GM18505 (cell line): ENCODE measurements around the gene CD8A.
"Not testable (repeated sequence)": the region's sequence is repeated elsewhere in the genome, so short reads cannot be mapped to it uniquely, and the experiment has no call there.

Experiments
- ATAC-seq: cut with Tn5 transposase; IDR thresholded peaks from one replicate; pipeline ENCODE4 v1.9.1; 2021; ENCODE audit not compliant: unreplicated experiment
- POLR2A ChIP-seq: IDR thresholded peaks from 4 replicates; pipeline ENCODE4 v1.6.1; 2011; ENCODE audit warnings: borderline replicate concordance; ENCODE audit not compliant: insufficient read depth, insufficient read length; ENCODE audit errors: extremely low read depth

Gene CD8A

DNA sequence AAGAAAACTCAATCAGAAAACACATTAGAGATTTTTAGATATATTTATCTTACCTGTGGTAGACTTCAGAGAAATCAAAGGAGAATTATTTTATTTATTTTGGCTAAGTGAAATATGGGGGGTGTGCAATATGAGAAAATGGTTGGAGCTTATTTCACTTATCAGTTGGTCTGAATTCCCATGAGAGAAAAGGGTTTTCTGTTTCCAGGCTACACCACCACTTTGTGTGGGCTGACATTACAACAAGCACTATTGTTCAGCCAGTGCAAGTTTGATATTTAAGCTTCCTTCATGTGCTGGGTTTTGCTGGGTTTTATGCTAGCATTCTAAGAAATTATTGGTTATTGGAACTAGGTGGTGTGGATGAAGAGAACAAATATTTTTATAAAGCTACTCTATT, 37.1 kb downstream of the CD8A start:
- no peak for TF ChIP-seq POLR2A
- no peak for ATAC-seq

DNA sequence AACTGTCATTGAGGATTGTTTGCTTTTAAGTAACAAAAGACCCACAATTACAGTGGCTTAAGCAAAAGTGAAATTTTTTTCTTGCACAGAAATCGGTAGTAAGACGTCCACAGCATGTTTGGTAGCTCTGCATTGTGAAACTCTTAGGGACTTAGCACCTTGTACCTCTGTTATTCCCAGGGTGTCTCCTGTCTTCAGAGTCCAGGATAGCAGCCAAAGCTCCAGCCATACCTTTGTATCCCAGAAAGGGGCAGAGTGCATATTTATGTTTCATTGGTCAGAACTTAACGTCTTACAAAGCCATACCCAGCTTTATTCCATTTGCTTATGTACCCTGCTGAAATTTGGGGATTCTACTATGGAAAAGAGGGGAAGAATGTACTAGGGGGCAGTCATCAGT, 37.8 kb downstream of the CD8A start:
- no peak for TF ChIP-seq POLR2A
- ATAC-seq, result no peak

DNA sequence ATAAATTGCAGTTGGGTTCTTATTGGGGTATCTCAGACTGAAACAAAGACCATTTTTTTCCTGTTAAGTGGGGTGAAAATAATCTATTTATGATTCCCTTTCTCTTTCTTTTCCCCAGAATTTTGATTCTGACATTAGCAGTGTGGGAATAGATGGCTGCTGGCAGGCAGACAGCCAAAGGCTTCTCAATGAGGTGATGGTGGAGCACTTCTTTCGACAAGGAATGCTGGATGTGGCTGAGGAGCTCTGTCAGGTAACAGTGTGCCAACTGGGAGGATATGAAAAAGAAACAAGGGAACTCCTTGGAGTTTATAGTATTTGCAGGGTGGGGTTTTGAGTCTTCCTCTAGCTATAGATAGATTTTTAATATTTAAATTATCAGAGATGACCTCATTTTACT, 38.9 kb downstream of the CD8A start:
- ATAC-seq, result no peak
- TF ChIP-seq POLR2A, result no peak

DNA sequence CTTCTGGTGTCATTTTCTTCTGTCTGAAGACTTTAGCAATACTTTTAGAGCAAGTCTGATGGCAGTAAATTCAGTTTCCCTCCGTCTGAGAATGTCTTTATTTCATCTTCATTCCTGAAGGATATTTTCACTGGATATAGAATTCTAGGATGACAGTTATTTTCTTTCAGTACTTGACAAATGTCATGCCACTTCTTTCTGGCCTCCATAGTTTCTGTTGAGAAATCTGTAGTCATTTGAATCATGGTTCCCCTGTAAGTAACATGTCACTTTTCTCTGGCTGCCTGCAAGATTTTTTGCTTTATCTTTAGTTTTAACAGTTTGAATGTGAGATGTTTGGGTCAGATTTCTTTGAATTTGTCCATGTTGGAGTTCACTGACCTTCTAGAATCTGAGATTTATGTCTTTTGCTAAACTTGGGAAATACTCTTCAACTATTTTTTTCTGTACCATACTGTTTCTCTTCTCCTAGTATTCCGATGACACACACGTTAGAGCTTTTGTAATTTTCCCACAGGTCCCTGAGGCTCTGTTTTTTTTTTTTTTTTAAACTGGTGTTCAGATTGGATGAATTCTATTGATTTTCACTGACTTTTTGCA, 40.4 kb downstream of the CD8A start:
- ATAC-seq, result no peak

DNA sequence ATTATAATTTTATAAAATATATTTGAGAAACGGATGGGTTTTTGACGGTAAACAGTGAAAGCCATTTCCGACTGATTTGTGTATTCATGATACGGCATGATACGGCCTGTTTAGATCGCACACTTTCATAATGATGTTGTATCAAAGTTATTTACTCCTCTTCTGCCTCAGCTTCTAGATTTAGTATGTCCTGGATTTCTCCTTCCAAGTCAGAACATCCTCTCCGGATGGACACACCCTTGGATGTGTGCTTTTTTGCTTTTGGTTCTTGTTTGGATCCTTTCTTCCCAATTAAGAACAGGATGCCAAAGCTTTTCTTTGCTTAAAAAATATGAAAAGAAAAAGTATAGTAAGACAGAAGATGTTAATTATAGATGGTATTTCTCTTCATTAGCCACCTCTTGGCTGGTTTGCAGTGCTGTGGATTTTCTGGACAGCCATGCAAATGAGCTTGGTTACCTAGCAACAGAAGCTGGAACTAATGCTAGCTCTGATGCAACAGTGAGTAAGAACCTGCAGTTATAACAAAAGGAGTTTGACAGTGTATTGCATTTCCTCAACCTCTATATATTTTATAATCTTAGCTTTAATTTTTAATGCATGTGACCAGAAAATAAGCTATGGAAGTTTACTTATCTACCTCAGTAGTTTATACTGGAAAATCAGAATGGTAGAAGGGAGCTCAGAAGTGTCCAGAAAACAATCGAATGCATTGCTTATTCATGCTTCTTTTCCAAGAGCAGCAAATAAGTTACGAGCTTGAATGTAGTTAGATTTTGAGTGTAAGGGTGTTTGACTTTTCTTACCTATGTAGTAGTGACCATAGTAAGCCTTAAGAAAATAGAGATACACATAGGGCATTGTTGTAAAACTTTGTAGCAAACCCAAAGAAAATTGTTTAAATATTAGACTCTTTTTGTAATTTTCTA, 42.7 kb downstream of the CD8A start:
- no peak for ATAC-seq
- TF ChIP-seq POLR2A, result no peak

More for the DNA sequence above, 40.4 kb downstream of the CD8A start:
- no peak for TF ChIP-seq POLR2A

DNA sequence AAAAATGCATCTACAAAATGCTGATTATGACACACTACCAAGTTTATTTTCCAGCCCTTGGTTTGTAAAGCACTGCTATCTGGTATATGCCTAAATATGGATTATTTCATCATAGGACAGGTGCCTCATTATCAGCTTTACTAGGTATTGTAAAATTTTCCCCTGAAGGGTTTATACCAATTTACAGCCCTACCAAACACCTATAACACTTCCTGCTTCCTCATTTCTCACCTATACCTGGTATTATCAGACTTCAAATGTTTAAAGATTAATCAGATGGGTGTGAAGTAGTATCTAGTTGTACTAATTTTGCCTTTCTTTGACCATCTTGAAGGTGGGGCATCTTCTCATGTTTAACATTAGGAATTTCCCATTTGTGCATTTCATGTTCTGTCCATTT, 43.8 kb downstream of the CD8A start:
- TF ChIP-seq POLR2A, result no peak
- ATAC-seq, result no peak

DNA sequence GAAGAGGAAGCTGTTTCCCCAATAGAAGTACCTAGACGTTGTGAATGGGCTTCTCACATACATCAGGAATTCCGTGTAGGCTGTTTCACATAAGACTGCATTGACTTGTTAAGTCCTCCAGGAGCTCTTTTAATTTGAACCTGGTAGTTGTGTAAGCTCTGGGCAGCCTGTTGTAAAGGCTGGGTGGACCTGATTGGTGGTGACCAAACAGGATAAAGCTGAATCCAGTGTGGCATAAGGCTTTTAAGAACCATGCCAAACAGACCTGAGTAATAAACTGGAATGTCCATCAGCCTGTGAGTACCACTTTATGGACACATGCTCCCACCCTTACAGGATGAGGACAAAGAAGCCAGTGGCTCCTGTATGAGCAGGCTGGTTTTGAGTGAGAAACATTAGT, 46.6 kb downstream of the CD8A start:
- ATAC-seq, result no peak
- no peak for TF ChIP-seq POLR2A

DNA sequence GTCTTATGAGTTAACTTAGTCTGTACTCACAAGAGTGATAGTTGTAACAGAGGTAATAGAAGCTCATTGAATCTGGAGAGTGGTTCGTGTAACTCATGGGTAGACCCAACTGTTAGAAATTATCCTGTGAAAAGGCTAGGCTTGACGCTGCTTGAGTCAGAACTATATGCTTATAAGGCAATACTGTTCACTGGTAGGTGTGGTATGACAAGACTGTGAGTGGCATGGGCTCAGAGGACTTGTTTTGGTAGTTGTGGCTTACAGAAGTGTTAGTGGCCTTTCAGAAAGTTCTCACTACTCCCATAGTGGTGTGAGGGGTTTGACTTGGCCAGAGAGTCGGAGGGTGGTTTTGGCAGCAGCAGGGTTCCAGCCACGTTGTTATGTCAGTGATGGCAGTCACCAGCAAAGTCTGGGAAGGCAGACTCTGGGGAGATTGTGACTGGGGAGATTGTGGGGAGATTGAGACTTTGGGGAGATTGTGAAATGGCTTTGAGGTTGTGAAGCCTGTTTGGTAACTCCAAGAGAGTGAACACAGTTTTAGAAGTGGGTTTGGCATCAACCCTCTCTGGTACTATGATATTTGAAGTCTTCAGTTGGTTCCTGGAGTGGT, 48.7 kb downstream of the CD8A start:
- ATAC-seq, result not testable (repeated sequence)

DNA sequence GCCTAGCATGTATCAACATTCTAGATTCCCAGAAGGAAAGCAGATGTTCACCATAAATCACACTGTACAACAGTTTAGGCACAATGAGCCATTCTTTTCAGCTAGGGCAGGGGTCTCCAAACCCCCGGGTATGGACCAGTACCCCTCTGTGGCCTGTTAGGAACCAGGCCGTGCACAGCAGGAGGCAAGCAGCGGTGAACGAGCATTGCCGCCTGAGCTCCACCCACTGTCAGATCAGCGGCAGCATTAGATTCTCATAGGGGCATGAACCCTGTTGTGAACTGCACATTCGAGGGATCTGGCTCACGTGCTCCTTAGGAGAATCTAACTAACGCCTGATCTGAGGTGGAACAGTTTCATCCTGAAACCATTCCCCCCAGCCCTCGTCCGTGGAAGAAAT, 50.8 kb downstream of the CD8A start:
- ATAC-seq, result not testable (repeated sequence)

DNA sequence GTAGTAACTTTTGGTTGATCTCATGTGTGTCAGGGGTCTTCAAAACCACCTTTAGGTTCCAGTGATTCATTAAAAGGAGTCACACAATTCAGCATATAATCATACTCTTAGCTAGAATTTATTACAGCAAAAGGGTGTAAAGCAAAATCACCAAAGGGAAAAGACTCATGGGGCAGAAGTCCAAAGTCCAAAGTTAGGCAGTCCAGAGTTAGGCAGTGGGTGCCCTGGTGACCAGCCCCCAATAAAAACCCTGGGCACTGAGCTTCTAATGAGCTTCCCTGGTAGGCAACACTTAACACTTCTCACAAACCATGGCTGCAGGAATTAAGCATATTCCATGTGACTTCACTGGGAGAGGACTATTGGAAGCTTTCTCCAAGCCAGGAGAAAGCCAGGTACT, 51.2 kb downstream of the CD8A start:
- ATAC-seq, result not testable (repeated sequence)

DNA sequence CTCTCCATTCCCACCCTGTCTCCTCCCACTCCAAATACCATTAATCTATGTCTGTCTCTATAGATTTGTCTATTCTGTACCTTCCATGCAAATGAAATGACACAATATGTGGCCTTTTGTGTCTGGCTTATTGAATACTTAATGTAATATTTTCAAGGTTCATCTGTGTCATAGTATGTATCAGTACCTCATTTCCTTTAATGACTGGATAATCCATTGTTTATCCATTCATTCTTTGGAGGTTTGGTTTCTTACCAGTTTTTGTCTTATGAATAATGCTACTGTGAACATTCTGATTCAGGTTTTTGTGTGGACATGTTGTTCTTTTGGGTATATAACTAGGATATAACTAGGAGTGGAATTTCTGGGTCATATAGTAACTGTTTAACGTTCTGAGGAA, 55.8 kb downstream of the CD8A start:
- ATAC-seq, result not testable (repeated sequence)
